Measurements from ENCODE around the gene DLEC1. TPM values are rescaled to one million over a fixed set of nuclear protein-coding genes. Genes with fewer than 3 reads are reported as not detected.

DLEC1 gene
- total RNA-seq, 2 donors from 2014 or later: 0.52 to 0.56 TPM

GRCh38 chr3:38136393-38136776 is 97.4 kb downstream of the DLEC1 start:
- peak overlapping the region; percentile 97 for H3K4me3 ChIP-seq
- peak; percentile 53 for DNase-seq
- peaks cover 27% of the 10 kb centered on the region for H3K4me1 ChIP-seq
- H3K27ac ChIP-seq: peak overlapping the region; percentile 76
- no peak for TF ChIP-seq CTCF (IDR thresholded peaks at IDR 0.05)
- H3K27me3 ChIP-seq: no peaks in the 10 kb centered on the region
- H3K9ac ChIP-seq (ENCODE audit: low read depth in 2 of 2, low read length in 2 of 2): peak overlapping the region; percentile 87 to 95
- H3K36me3 ChIP-seq: peaks cover 12% of the 10 kb centered on the region
- H3K9me3 ChIP-seq: no peaks in the 10 kb centered on the region
- intact Hi-C loops (cut with DNase I): no loop called here

GRCh38 chr3:38136777-38137614 is 98.0 kb downstream of the DLEC1 start, which contains the start of gene ACAA1:
Gene ACAA1 (minus strand): TSS chr3:38137127. CDS start chr3:38137035, 92 bp downstream.
- H3K36me3 ChIP-seq: peaks cover 15% of the 10 kb centered on the region
- intact Hi-C loops (cut with DNase I): no loop called here
- H3K27ac ChIP-seq: peak within 1 kb of the TSS; percentile 98
- peak; percentile 100 for DNase-seq
- H3K9ac ChIP-seq (ENCODE audit: low read depth in 2 of 2, low read length in 2 of 2): peak within 1 kb of the TSS; percentile 95 to 97
- no peaks in the 10 kb centered on the region for H3K27me3 ChIP-seq
- TF ChIP-seq CTCF (IDR thresholded peaks at IDR 0.05): no peak
- peaks cover 27% of the 10 kb centered on the region for H3K4me1 ChIP-seq
- no peaks in the 10 kb centered on the region for H3K9me3 ChIP-seq
- peak within 1 kb of the TSS; percentile 97 for H3K4me3 ChIP-seq

GRCh38 chr3:38137615-38138348 is 98.8 kb downstream of the DLEC1 start:
- peaks cover 15% of the 10 kb centered on the region for H3K36me3 ChIP-seq
- H3K4me3 ChIP-seq: peak overlapping the region; percentile 77
- H3K4me1 ChIP-seq: peaks cover 27% of the 10 kb centered on the region

GRCh38 chr3:38138349-38139190 is 99.6 kb downstream of the DLEC1 start, which contains the start of gene MYD88:
Gene MYD88 (plus strand): TSS chr3:38138661. CDS start chr3:38138701, 40 bp downstream.
- H3K27me3 ChIP-seq: no peaks in the 10 kb centered on the region
- no peak for TF ChIP-seq CTCF (IDR thresholded peaks at IDR 0.05)
- H3K4me1 ChIP-seq: peaks cover 27% of the 10 kb centered on the region
- peak within 1 kb of the TSS; percentile 77 for H3K4me3 ChIP-seq
- intact Hi-C loops (cut with DNase I): no loop called here
- H3K9me3 ChIP-seq: no peaks in the 10 kb centered on the region
- peaks cover 15% of the 10 kb centered on the region for H3K36me3 ChIP-seq
- peak within 1 kb of the TSS; percentile 95 to 97 for H3K9ac ChIP-seq (ENCODE audit: low read depth in 2 of 2, low read length in 2 of 2)
- DNase-seq: peak; percentile 90
- H3K27ac ChIP-seq: peak within 1 kb of the TSS; percentile 98

More at GRCh38 chr3:38137615-38138348, 98.8 kb downstream of the DLEC1 start:
- DNase-seq: peak; percentile 49
- TF ChIP-seq CTCF (IDR thresholded peaks at IDR 0.05): no peak
- intact Hi-C loops (cut with DNase I): no loop called here
- no peaks in the 10 kb centered on the region for H3K9me3 ChIP-seq
- H3K27ac ChIP-seq: peak overlapping the region; percentile 98
- peak overlapping the region; percentile 95 to 97 for H3K9ac ChIP-seq (ENCODE audit: low read depth in 2 of 2, low read length in 2 of 2)
- no peaks in the 10 kb centered on the region for H3K27me3 ChIP-seq

- peak overlapping the region; percentile 77 for H3K4me3 ChIP-seq
- no peaks in the 10 kb centered on the region for H3K27me3 ChIP-seq
- peak overlapping the region; percentile 98 for H3K27ac ChIP-seq
- intact Hi-C loops (cut with DNase I): no loop called here
- H3K9me3 ChIP-seq: no peaks in the 10 kb centered on the region
- TF ChIP-seq CTCF (IDR thresholded peaks at IDR 0.05): no peak
- H3K36me3 ChIP-seq: peaks cover 15% of the 10 kb centered on the region
- H3K4me1 ChIP-seq: peaks cover 23% of the 10 kb centered on the region
- DNase-seq: peak; percentile 32
- H3K9ac ChIP-seq (ENCODE audit: low read depth in 2 of 2, low read length in 2 of 2): peak overlapping the region; percentile 95 to 97
These were observed 100.2 kb downstream of the DLEC1 start for GRCh38 chr3:38139191-38139590.
